ENCODE measurements around the gene TOLLIP.

Gene TOLLIP

GRCh38 chr11:1340111-1340510, 30.7 kb upstream of the TOLLIP start:
- no peak for TF ChIP-seq ESRRG (CRISPR knock-in tag; IDR thresholded peaks at IDR 0.05)
- no peak for TF ChIP-seq ISL1 (CRISPR knock-in tag; IDR thresholded peaks at IDR 0.05)
- no peak for TF ChIP-seq OSR1 (CRISPR knock-in tag; IDR thresholded peaks at IDR 0.05)
- no peak for TF ChIP-seq CSDC2 (CRISPR knock-in tag; IDR thresholded peaks at IDR 0.05)
- TF ChIP-seq GLIS3 (CRISPR knock-in tag; IDR thresholded peaks at IDR 0.05) = no peak
- TF ChIP-seq POU6F1 (CRISPR knock-in tag; IDR thresholded peaks at IDR 0.05; ENCODE audit: borderline replicate concordance, low read depth) = no peak
- ATAC-seq = no peak

GRCh38 chr11:1339066-1339675, 29.7 kb upstream of the TOLLIP start:
- TF ChIP-seq TOX (CRISPR knock-in tag; IDR thresholded peaks at IDR 0.05; ENCODE audit: borderline replicate concordance) (no peak), SNAI2 (CRISPR knock-in tag; IDR thresholded peaks at IDR 0.05) (no peak), ZNF8 (CRISPR knock-in tag; IDR thresholded peaks at IDR 0.05) (no peak), OSR1 (CRISPR knock-in tag; IDR thresholded peaks at IDR 0.05) (no peak), POU6F1 (CRISPR knock-in tag; IDR thresholded peaks at IDR 0.05; ENCODE audit: borderline replicate concordance, low read depth) (no peak), CSRNP3 (CRISPR knock-in tag; IDR thresholded peaks at IDR 0.05) (no peak), ZFP30 (CRISPR knock-in tag; IDR thresholded peaks at IDR 0.05) (no peak), ZNF70 (CRISPR knock-in tag; IDR thresholded peaks at IDR 0.05) (no peak), RARB (CRISPR knock-in tag; IDR thresholded peaks at IDR 0.05) (no peak), ARNTL (CRISPR knock-in tag; IDR thresholded peaks at IDR 0.05; ENCODE audit: borderline replicate concordance, low read depth) (no peak), ESRRG (CRISPR knock-in tag; IDR thresholded peaks at IDR 0.05) (no peak), ZC3H10 (CRISPR knock-in tag; IDR thresholded peaks at IDR 0.05) (no peak), CREB5 (CRISPR knock-in tag; IDR thresholded peaks at IDR 0.05; ENCODE audit: low read depth) (no peak), ZFP3 (CRISPR knock-in tag; IDR thresholded peaks at IDR 0.05) (no peak), BACH2 (CRISPR knock-in tag; IDR thresholded peaks at IDR 0.05; ENCODE audit: borderline replicate concordance) (no peak)
- no peak for ATAC-seq

GRCh38 chr11:1338201-1339065, 29.0 kb upstream of the TOLLIP start:
- TF ChIP-seq TCF4 (CRISPR knock-in tag; IDR thresholded peaks at IDR 0.05; ENCODE audit: borderline replicate concordance) = no peak
- TF ChIP-seq CREB5 (CRISPR knock-in tag; IDR thresholded peaks at IDR 0.05; ENCODE audit: low read depth) = no peak
- no peak for TF ChIP-seq PATZ1 (CRISPR knock-in tag; IDR thresholded peaks at IDR 0.05; ENCODE audit: borderline replicate concordance)
- no peak for TF ChIP-seq ZFP3 (CRISPR knock-in tag; IDR thresholded peaks at IDR 0.05)
- TF ChIP-seq TOX (CRISPR knock-in tag; IDR thresholded peaks at IDR 0.05; ENCODE audit: borderline replicate concordance) = no peak
- TF ChIP-seq CSDC2 (CRISPR knock-in tag; IDR thresholded peaks at IDR 0.05) = no peak
- ATAC-seq = no peak
